Activated T-helper 1 cell treated with anti-CD3 and anti-CD28 coated beads, Interleukin-12 subunit alpha, Interleukin-12 subunit beta, Interleukin-2, Interleukin-4 antibody, amounts not matched to agents 30 ng/mL and 10 ng/mL and 1 ng/mL, durations not matched to agents 14 hours and 24 hours and 36 hours (primary cell): Measurements from ENCODE around the gene IL4R. TPM values are rescaled to one million over a fixed set of nuclear protein-coding genes. Genes with fewer than 3 reads are reported as not detected.

ENCODE experiments used
- DNase-seq: peaks from one replicate; pipeline ENCODE4 v3.0.0; 2021; ENCODE audit warnings: low spot score
- H3K27ac Mint-ChIP-seq: one replicate; pipeline ENCODE4 v1.8.0; 2021; ENCODE audit warnings: mild to moderate bottlenecking, mixed read lengths
- H3K27me3 Mint-ChIP-seq: one replicate; pipeline ENCODE4 v1.8.0; 2022; ENCODE audit warnings: mild to moderate bottlenecking, moderate library complexity, mixed read lengths; ENCODE audit not compliant: insufficient read depth
- H3K36me3 Mint-ChIP-seq: one replicate; pipeline ENCODE4 v1.8.0; 2021; ENCODE audit warnings: low read depth, mixed read lengths
- H3K4me1 Mint-ChIP-seq: one replicate; pipeline ENCODE4 v1.8.0; 2021; ENCODE audit warnings: low read depth, mixed read lengths
- H3K4me3 Mint-ChIP-seq: one replicate; pipeline ENCODE4 v1.8.0; 2021; ENCODE audit warnings: mild to moderate bottlenecking, moderate library complexity, mixed read lengths
- H3K9me3 Mint-ChIP-seq: one replicate; pipeline ENCODE4 v1.8.0; 2021; ENCODE audit warnings: mixed read lengths
- intact Hi-C: fragments of 100-400 bp; cut with micrococcal nuclease; formaldehyde crosslinking; loops from one replicate; pipeline ENCODE4 v1.15.1; 2024
- total RNA-seq: library from RNA; stranded (reverse); gene quantifications from 2 replicates; pipeline ENCODE4 v1.2.3, GENCODE V29; 2022

Gene IL4R
- total RNA-seq, 1 donor from 2014 or later: 320 TPM

- no peak for DNase-seq
- Mint-ChIP-seq H3K4me3 (no peak overlapping the region), H3K4me1 (peaks cover 55% of the 10 kb centered on the region), H3K27ac (no peak overlapping the region), H3K36me3 (peaks cover 64% of the 10 kb centered on the region), H3K9me3 (no peaks in the 10 kb centered on the region), H3K27me3 (no peaks in the 10 kb centered on the region)
- intact Hi-C loops: no loop called here
These were observed 50.0 kb downstream of the IL4R start for GRCh38 chr16:27363797-27364196.

GRCh38 chr16:27364493-27365141 lies 50.8 kb downstream of the IL4R start:
- peaks cover 62% of the 10 kb centered on the region for H3K4me1 Mint-ChIP-seq
- no peak for DNase-seq
- no peak overlapping the region for H3K4me3 Mint-ChIP-seq
- intact Hi-C loops: loop anchor here (5.0 kb wide), 1 partner anchor 252 kb away; no protein-coding TSS in a partner anchor
- peak overlapping the region; percentile 81 for H3K27ac Mint-ChIP-seq
- H3K9me3 Mint-ChIP-seq: peaks cover 3% of the 10 kb centered on the region
- peaks cover 57% of the 10 kb centered on the region for H3K36me3 Mint-ChIP-seq
- no peaks in the 10 kb centered on the region for H3K27me3 Mint-ChIP-seq

- Mint-ChIP-seq H3K4me3 (no peak overlapping the region), H3K4me1 (peaks cover 70% of the 10 kb centered on the region), H3K9me3 (peaks cover 11% of the 10 kb centered on the region), H3K36me3 (peaks cover 59% of the 10 kb centered on the region), H3K27ac (peak overlapping the region; percentile 35), H3K27me3 (no peaks in the 10 kb centered on the region)
- intact Hi-C loops: loop anchor here (5.0 kb wide), 1 partner anchor 253 kb away; no protein-coding TSS in a partner anchor
- DNase-seq: no peak
These were observed 51.6 kb downstream of the IL4R start for GRCh38 chr16:27365142-27366089.

DNA sequence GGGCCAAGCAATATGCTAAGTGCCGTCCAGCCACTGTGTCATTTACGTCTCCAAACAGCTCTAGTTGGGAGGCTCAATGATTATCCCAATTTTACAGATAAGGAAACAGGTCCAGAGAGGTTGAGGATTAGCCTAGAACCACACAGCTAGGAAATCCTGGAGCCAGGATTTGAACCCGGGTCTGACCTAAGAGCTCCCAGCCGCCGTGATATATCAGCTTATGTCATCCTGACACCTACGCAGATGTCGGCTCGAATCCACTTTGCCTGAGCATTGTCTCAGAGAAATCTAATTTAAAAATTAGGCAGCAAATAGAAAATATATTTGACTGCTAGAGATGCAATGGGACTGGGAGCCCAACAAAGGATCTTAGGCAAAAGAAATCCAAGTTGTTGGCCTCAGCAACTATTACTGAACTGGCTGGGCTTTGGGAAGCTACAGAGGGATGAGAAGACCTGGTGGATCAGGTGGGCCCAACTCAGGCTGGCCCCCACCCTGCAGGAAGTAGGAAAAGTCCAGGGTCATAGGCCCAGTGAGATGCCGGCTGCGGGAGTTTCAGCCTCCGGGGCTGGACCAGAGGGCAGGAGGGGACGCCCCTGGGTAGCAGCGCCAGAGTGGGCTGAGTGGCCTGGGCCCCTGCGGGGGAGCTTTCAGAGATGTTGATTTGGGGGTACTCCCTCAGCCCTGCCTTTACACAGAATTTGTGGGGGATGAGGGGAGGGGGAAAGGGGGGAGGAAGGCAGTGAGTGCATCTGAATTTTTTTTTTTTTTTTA lies 53.1 kb downstream of the IL4R start:
- Mint-ChIP-seq H3K9me3 (peaks cover 14% of the 10 kb centered on the region), H3K27ac (peak overlapping the region; percentile 96), H3K4me3 (peak overlapping the region; percentile 66), H3K36me3 (peaks cover 49% of the 10 kb centered on the region), H3K4me1 (peaks cover 72% of the 10 kb centered on the region), H3K27me3 (no peaks in the 10 kb centered on the region)
- intact Hi-C loops: loop anchor here (1.0 to 5.0 kb wide), 13 partner anchors 20 to 769 kb away; partner anchors contain the start of genes IL4R, KDM8 and NSMCE1
- DNase-seq: peak; percentile 27

DNA sequence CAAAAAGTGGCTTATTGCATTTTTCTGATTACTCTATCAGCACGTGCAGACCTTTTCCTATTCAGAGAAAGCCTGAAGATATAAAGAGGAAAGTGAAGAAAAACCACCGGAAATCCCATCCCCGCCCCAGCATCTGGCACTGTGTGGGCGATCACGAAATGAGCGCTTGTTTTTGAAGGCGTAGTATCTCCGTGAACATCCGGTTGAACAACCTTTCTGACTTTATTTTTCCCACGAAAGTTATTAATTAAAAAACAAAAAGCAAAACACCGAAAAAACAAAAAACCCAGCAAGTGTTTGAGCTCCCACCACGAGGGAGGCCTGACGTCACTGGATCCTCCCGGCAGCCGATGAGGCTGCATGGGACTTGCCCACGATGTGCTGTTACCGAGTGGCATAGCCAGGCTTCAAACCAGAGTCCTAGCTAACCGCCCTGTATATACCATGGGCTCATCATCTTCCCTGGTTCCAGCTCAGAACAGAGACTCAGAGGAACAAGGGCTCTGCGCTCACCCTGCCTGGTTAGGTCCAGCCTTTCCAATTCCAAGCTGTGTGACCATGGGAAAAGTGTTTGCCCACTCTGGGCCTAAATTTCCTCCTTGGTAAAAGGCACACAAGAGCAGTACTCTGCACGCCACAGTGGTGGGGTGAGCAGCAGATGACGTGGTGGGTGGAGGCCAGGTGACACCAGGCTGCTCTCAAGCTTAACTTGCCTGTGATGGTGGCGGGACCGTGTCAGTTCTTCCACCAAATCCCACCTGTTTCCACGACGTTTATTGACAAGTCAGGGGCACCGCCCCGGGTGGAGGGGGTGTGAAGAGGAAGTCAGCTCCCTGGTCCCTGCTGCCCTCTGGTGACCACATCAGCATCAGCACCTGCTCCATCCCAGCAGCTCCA lies 53.9 kb downstream of the IL4R start:
- H3K9me3 Mint-ChIP-seq: peaks cover 14% of the 10 kb centered on the region
- peak; percentile 76 for DNase-seq
- H3K4me3 Mint-ChIP-seq: peak overlapping the region; percentile 56
- peak overlapping the region; percentile 96 for H3K27ac Mint-ChIP-seq
- H3K27me3 Mint-ChIP-seq: no peaks in the 10 kb centered on the region
- peaks cover 41% of the 10 kb centered on the region for H3K36me3 Mint-ChIP-seq
- peaks cover 67% of the 10 kb centered on the region for H3K4me1 Mint-ChIP-seq
- intact Hi-C loops: loop anchor here (1.0 to 5.0 kb wide), 16 partner anchors 20 to 769 kb away; partner anchors contain the start of genes IL4R, KDM8 and NSMCE1

DNA sequence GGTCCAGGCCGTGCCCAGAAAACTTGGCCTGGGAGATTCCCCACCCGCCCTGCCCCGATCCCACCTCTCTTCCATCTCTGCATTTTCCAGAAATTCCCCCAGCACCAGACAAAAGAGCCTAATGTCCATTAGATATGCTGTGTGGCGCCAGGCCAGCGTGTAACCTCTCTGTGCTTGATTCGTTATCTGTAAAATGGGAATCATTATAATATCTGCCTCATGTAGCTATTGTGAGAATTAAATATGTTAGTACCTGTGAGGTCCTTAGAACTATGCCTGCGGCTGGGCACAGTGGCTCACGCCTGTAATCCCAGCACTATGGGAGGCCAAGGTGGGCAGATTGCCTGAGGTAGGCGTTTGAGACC lies 54.6 kb downstream of the IL4R start:
- Mint-ChIP-seq H3K4me1 (peaks cover 67% of the 10 kb centered on the region), H3K27ac (peak overlapping the region; percentile 96), H3K27me3 (no peaks in the 10 kb centered on the region), H3K9me3 (peaks cover 14% of the 10 kb centered on the region), H3K36me3 (peaks cover 38% of the 10 kb centered on the region), H3K4me3 (peak overlapping the region; percentile 56)
- no peak for DNase-seq
- intact Hi-C loops: loop anchor here (1.0 to 5.0 kb wide), 4 partner anchors 58 to 256 kb away; no protein-coding TSS in a partner anchor

- peaks cover 24% of the 10 kb centered on the region for H3K36me3 Mint-ChIP-seq
- H3K4me1 Mint-ChIP-seq: peaks cover 54% of the 10 kb centered on the region
- H3K4me3 Mint-ChIP-seq: no peak overlapping the region
- peaks cover 14% of the 10 kb centered on the region for H3K9me3 Mint-ChIP-seq
- no peaks in the 10 kb centered on the region for H3K27me3 Mint-ChIP-seq
- H3K27ac Mint-ChIP-seq: peak overlapping the region; percentile 74
- no peak for DNase-seq
- intact Hi-C loops: loop anchor here (5.0 kb wide), 1 partner anchor 258 kb away; no protein-coding TSS in a partner anchor
These were observed 56.0 kb downstream of the IL4R start for GRCh38 chr16:27369806-27370205.

GRCh38 chr16:27370318-27370717 lies 56.5 kb downstream of the IL4R start:
- peaks cover 49% of the 10 kb centered on the region for H3K4me1 Mint-ChIP-seq
- intact Hi-C loops: no loop called here
- peaks cover 14% of the 10 kb centered on the region for H3K9me3 Mint-ChIP-seq
- H3K36me3 Mint-ChIP-seq: peaks cover 19% of the 10 kb centered on the region
- H3K27me3 Mint-ChIP-seq: no peaks in the 10 kb centered on the region
- H3K27ac Mint-ChIP-seq: peak overlapping the region; percentile 74
- DNase-seq: no peak
- no peak overlapping the region for H3K4me3 Mint-ChIP-seq

DNA sequence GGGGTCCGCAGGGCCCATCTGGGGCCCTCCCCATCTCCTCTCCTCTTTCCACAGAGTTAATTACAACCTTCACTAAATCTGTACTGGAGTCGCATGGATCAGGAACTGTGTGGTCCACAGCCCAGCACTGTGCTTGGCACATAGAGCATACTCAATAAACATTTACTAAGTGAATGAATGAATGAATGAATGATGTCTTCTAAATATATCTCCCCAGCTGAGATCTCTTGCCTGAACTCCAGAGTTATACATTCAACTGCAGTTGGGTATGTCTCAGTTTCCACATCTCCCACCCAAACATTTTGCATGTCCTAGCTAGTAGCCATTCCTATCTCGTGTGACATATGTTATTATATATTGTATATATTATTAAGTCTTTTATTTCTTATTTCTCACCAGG lies 59.5 kb downstream of the IL4R start:
- H3K27ac Mint-ChIP-seq: no peak overlapping the region
- peaks cover 16% of the 10 kb centered on the region for H3K9me3 Mint-ChIP-seq
- peaks cover 13% of the 10 kb centered on the region for H3K36me3 Mint-ChIP-seq
- no peak for DNase-seq
- no peaks in the 10 kb centered on the region for H3K27me3 Mint-ChIP-seq
- no peak overlapping the region for H3K4me3 Mint-ChIP-seq
- intact Hi-C loops: no loop called here
- H3K4me1 Mint-ChIP-seq: peaks cover 33% of the 10 kb centered on the region

GRCh38 chr16:27374221-27374803 lies 60.5 kb downstream of the IL4R start:
- Mint-ChIP-seq H3K9me3 (peaks cover 16% of the 10 kb centered on the region), H3K4me3 (no peak overlapping the region), H3K4me1 (peaks cover 33% of the 10 kb centered on the region), H3K36me3 (peaks cover 13% of the 10 kb centered on the region), H3K27ac (no peak overlapping the region), H3K27me3 (no peaks in the 10 kb centered on the region)
- DNase-seq: no peak
- intact Hi-C loops: loop anchor here (1.0 kb wide), 2 partner anchors 28 to 34 kb away; partner anchors contain the start of gene IL21R

DNA sequence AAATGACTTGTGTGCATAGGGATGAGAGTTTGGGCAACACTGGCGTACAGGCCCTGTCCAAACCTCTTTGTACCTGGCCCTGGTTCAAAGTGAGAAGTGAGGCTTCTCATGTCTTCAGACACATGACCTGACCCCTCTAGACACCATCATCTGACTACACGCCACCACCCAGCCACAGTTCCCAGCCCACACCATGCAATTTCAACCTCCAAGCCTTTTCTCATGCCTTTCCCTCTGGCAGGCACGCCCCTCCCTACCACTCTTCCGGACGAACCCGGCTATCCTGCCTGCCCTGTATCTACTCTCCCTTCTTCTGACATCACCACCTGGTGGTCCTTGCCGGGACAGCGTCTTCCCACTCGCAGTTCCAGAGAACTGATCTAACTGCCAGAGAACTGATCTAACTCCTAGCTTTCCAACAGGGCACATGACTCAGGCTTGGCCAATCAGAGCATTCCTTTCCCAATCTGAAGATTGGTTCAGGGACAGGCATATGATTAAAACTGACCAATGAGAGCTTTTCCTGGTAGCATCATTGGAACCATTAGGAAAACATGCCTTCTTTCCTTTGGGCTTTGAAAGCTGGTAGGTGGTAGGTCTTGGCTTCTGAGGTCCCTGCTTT lies 61.1 kb downstream of the IL4R start:
- no peak for DNase-seq
- intact Hi-C loops: loop anchor here (1.0 kb wide), 2 partner anchors 27 to 33 kb away; partner anchors contain the start of gene IL21R
- no peaks in the 10 kb centered on the region for H3K27me3 Mint-ChIP-seq
- H3K4me1 Mint-ChIP-seq: peaks cover 29% of the 10 kb centered on the region
- peaks cover 9% of the 10 kb centered on the region for H3K36me3 Mint-ChIP-seq
- H3K9me3 Mint-ChIP-seq: peaks cover 11% of the 10 kb centered on the region
- H3K27ac Mint-ChIP-seq: no peak overlapping the region
- H3K4me3 Mint-ChIP-seq: no peak overlapping the region
